Left ventricle myocardium inferior (tissue), 1 donor: ENCODE results near the gene C1orf105. TPM values are rescaled to one million over a fixed set of nuclear protein-coding genes. Genes with fewer than 3 reads are reported as not detected.

Source experiments
- DNase-seq: peaks from one replicate; pipeline ENCODE4 v3.0.0-alpha.2; 2020
- H3K27ac ChIP-seq: fragments of 200-600 bp; replicated peaks from 2 replicates; pipeline ENCODE4 v1.8.0; 2021
- H3K27me3 ChIP-seq: fragments of 200-600 bp; 2 replicates; pipeline ENCODE4 v1.8.0; 2021; ENCODE audit warnings: low read depth
- H3K36me3 ChIP-seq: fragments of 200-600 bp; 2 replicates; pipeline ENCODE4 v1.8.0; 2021
- H3K4me1 ChIP-seq: fragments of 200-600 bp; 2 replicates; pipeline ENCODE4 v1.8.0; 2021
- H3K4me3 ChIP-seq: fragments of 200-600 bp; 2 replicates; pipeline ENCODE4 v1.8.0; 2021; ENCODE audit warnings: mild to moderate bottlenecking, moderate library complexity
- H3K9me3 ChIP-seq: fragments of 200-600 bp; replicated peaks from 2 replicates; pipeline ENCODE4 v1.8.0; 2021
- intact Hi-C: fragments of 100-400 bp; cut with micrococcal nuclease; formaldehyde crosslinking; loops from one replicate; pipeline ENCODE4 v1.11.0; 2022
- total RNA-seq: library from RNA; stranded (reverse); fragmentation: NEBNext Ultra II Directional; extraction: Animal tissue kit (Norgen Biotek cat#: 25700); gene quantifications from one replicate; pipeline ENCODE4 v1.2.1, GENCODE V29; 2021
- TF ChIP-seq, protein P1 (sequence below): fragments of 200-600 bp; IDR thresholded peaks from 2 replicates; pipeline ENCODE4 v1.8.0; 2021; ENCODE audit warnings: antibody characterized with exemption, mild to moderate bottlenecking, borderline replicate concordance
- donor health status: DM: no; HTN: yes; CAD: no; lungs with severe emphysema.

C1orf105 gene
- total RNA-seq, 1 donor from 2014 or later = 8.5 TPM

DNA sequence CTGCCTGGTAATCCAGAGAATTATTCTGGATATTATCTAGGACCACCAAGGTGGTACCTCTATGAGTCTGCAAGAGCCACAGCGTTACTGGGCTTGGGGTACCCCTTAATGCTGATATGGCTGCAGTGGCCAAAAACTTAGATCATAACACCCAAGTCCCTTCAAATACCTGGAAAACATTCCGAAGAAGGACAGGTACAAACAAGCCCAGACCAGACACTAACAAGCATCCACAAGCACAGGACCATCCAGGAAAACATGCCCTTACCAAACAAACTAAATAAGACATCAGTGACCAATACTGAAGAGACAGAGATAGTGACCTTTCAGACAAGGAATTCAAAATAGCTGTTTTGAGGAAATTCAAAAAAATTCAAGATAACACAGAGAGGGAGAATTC, 2.9 kb downstream of the C1orf105 start:
- Histone ChIP-seq H3K9me3 (no peaks in the 10 kb centered on the region), H3K27me3 (no peaks in the 10 kb centered on the region), H3K4me1 (peaks cover 7% of the 10 kb centered on the region), H3K36me3 (no peaks in the 10 kb centered on the region), H3K4me3 (no peak overlapping the region), H3K27ac (no peak overlapping the region)
- no peak for DNase-seq
- TF ChIP-seq, protein P1, sequence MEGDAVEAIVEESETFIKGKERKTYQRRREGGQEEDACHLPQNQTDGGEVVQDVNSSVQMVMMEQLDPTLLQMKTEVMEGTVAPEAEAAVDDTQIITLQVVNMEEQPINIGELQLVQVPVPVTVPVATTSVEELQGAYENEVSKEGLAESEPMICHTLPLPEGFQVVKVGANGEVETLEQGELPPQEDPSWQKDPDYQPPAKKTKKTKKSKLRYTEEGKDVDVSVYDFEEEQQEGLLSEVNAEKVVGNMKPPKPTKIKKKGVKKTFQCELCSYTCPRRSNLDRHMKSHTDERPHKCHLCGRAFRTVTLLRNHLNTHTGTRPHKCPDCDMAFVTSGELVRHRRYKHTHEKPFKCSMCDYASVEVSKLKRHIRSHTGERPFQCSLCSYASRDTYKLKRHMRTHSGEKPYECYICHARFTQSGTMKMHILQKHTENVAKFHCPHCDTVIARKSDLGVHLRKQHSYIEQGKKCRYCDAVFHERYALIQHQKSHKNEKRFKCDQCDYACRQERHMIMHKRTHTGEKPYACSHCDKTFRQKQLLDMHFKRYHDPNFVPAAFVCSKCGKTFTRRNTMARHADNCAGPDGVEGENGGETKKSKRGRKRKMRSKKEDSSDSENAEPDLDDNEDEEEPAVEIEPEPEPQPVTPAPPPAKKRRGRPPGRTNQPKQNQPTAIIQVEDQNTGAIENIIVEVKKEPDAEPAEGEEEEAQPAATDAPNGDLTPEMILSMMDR = no peak
- intact Hi-C loops = loop anchor here (10.0 kb wide), 1 partner anchor 59 kb away; no protein-coding TSS in a partner anchor

GRCh38 chr1:172425339-172425738, 4.9 kb downstream of the C1orf105 start:
- no peaks in the 10 kb centered on the region for H3K27me3 ChIP-seq
- H3K4me3 ChIP-seq = no peak overlapping the region
- H3K27ac ChIP-seq = no peak overlapping the region
- TF ChIP-seq, protein P1 = no peak
- no peak for DNase-seq
- H3K9me3 ChIP-seq = no peaks in the 10 kb centered on the region
- intact Hi-C loops = loop anchor here (10.0 kb wide), 1 partner anchor 61 kb away; no protein-coding TSS in a partner anchor
- no peaks in the 10 kb centered on the region for H3K36me3 ChIP-seq
- H3K4me1 ChIP-seq = peaks cover 7% of the 10 kb centered on the region

- Histone ChIP-seq H3K36me3 (no peaks in the 10 kb centered on the region), H3K9me3 (no peaks in the 10 kb centered on the region), H3K4me3 (no peak overlapping the region), H3K27me3 (no peaks in the 10 kb centered on the region), H3K27ac (no peak overlapping the region), H3K4me1 (peaks cover under 1% of the 10 kb centered on the region)
- TF ChIP-seq, protein P1 = no peak
- no peak for DNase-seq
- intact Hi-C loops = loop anchor here (10.0 kb wide), 1 partner anchor 62 kb away; no protein-coding TSS in a partner anchor
Measured at GRCh38 chr1:172427191-172427590, 6.7 kb downstream of the C1orf105 start.

GRCh38 chr1:172429331-172430127, 9.0 kb downstream of the C1orf105 start:
- DNase-seq = no peak
- intact Hi-C loops = loop anchor here (10.0 kb wide), 1 partner anchor 65 kb away; no protein-coding TSS in a partner anchor
- no peak overlapping the region for H3K27ac ChIP-seq
- H3K9me3 ChIP-seq = no peaks in the 10 kb centered on the region
- TF ChIP-seq, protein P1 = peak; percentile 74
- no peaks in the 10 kb centered on the region for H3K4me1 ChIP-seq
- no peak overlapping the region for H3K4me3 ChIP-seq
- H3K36me3 ChIP-seq = no peaks in the 10 kb centered on the region
- H3K27me3 ChIP-seq = no peaks in the 10 kb centered on the region

- Histone ChIP-seq H3K36me3 (no peaks in the 10 kb centered on the region), H3K27me3 (no peaks in the 10 kb centered on the region), H3K4me3 (no peak overlapping the region), H3K27ac (no peak overlapping the region), H3K9me3 (no peaks in the 10 kb centered on the region), H3K4me1 (no peaks in the 10 kb centered on the region)
- no peak for DNase-seq
- intact Hi-C loops = no loop called here
- TF ChIP-seq, protein P1 = no peak
Measured at GRCh38 chr1:172430128-172430454, 9.6 kb downstream of the C1orf105 start.
